GM10266 (cell line): Measurements from ENCODE around the gene JKAMP.

ENCODE experiments used
- DNase-seq: peaks from one replicate; pipeline ENCODE4 v3.0.0; 2012; ENCODE audit errors: extremely low spot score
- CTCF ChIP-seq: IDR thresholded peaks from 2 replicates; pipeline ENCODE4 v1.5.1; 2012; ENCODE audit warnings: mild to moderate bottlenecking, low read depth; ENCODE audit not compliant: control insufficient read depth, insufficient read depth; ENCODE audit errors: missing control alignments

Gene JKAMP

GRCh38 chr14:59451849-59452248 lies 32.5 kb upstream of the JKAMP start:
- TF ChIP-seq CTCF, result no peak
- no peak for DNase-seq

GRCh38 chr14:59454139-59454538 lies 30.2 kb upstream of the JKAMP start:
- no peak for DNase-seq
- no peak for TF ChIP-seq CTCF

GRCh38 chr14:59455411-59455810 lies 28.9 kb upstream of the JKAMP start:
- DNase-seq, result no peak
- no peak for TF ChIP-seq CTCF

GRCh38 chr14:59458486-59458885 lies 25.8 kb upstream of the JKAMP start:
- DNase-seq, result no peak
- TF ChIP-seq CTCF, result no peak

- no peak for DNase-seq
- TF ChIP-seq CTCF, result no peak
These were observed 23.9 kb upstream of the JKAMP start for GRCh38 chr14:59460378-59460777.

GRCh38 chr14:59461891-59462290 lies 22.4 kb upstream of the JKAMP start:
- DNase-seq, result no peak
- TF ChIP-seq CTCF, result no peak

GRCh38 chr14:59463787-59464485 lies 20.4 kb upstream of the JKAMP start:
- no peak for TF ChIP-seq CTCF
- peak; percentile 48 for DNase-seq
